NCI-H748 (cell line): ENCODE results near the gene KRTAP10-2.

Experiments used
- DNase-seq: peaks from one replicate; lab custom pipeline; 2025; ENCODE audit not compliant: unreplicated experiment; lab: John Stamatoyannopoulos, UW

The KRTAP10-2 gene

DNA sequence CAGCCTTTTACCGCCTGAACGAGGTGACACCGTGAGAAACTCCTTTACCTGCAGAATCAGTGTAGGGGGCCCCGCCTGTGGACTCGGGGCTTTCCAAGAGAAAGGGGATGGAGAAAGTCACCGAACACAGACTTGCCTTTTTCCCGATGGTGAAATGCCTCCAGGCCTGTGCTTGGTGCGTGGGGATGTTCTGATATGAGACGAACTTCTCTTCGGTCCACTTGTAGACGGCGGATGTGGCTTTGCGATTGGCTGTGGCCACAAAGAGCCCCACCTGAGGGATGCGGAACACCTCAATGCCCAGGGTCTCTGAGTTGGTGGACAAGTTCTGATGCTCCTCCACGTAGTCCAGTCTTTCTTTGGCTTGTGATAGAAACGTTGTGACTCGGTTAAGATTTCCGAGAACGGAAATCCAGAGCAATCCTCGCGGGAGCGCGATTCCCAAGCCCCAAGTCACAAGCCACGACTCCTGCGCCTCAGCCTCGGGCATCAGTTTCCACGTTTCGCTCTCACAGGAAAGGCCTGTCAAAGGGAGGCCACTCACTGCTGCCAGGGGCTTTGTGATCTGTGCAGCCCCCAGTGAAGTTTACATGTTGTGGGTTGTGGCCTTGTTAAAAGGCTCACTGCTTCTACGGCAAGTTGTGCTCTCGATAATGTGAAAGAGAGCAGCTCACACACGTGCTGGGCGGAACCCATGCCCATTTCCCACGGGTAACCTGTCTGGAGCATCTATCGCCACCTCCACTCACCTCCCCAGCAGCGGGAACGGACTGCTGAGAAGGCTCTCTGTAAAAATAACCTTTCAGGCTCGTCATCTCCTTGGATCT lies 23.9 kb downstream of the KRTAP10-2 start:
- DNase-seq, result no peak

GRCh38 chr21:44526096-44526997 lies 25.0 kb downstream of the KRTAP10-2 start:
- no peak for DNase-seq

- DNase-seq, result no peak
Measured at GRCh38 chr21:44525391-44526095, 25.8 kb downstream of the KRTAP10-2 start.

DNA sequence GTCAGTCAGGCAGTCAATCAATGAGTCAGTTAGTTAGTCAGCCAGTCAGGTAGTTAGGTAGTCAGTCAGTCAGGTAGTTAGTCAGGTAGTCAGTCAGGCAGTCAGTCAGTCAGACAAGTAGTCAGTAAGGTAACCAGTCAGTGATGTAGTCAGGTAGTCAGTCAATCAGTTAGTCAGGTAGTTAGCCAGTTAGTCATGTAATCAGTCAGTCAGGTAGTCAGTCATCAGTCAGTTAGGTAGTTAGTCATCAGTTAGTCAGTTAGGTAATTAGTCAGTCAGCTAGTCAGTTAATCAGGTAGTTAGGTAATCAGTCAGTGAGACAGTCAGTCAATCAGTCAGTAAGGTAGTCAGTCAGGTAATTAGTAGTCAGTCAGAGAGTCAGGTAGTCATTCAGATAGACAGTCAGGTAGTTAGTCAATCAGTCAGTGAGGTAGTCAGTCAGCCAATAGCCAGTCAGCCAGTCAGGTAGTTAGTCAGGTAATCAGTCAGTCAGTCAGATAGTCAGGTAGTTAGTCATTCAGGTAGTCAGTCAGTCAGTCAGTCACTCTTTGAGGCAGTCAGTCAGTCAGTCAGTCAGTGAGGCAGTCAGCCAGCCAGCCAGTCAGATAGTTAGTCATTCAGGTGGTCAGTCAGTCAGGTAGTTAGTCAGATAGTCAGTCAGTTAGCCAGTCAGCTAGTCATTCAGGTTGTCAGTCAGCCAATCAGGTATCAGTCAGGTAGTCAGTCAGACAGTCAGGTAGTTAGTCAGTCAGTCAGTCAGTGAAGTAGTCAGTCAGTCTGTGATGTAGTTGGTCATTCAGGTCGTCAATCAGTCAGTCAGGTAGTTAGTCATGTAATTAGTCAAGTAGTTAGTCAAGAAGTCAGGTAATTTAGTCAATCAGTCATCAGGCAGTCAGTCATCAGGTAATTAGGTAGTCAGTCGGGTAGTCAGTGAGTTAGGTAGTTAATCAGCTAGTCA lies 26.6 kb downstream of the KRTAP10-2 start:
- DNase-seq, result no peak

DNA sequence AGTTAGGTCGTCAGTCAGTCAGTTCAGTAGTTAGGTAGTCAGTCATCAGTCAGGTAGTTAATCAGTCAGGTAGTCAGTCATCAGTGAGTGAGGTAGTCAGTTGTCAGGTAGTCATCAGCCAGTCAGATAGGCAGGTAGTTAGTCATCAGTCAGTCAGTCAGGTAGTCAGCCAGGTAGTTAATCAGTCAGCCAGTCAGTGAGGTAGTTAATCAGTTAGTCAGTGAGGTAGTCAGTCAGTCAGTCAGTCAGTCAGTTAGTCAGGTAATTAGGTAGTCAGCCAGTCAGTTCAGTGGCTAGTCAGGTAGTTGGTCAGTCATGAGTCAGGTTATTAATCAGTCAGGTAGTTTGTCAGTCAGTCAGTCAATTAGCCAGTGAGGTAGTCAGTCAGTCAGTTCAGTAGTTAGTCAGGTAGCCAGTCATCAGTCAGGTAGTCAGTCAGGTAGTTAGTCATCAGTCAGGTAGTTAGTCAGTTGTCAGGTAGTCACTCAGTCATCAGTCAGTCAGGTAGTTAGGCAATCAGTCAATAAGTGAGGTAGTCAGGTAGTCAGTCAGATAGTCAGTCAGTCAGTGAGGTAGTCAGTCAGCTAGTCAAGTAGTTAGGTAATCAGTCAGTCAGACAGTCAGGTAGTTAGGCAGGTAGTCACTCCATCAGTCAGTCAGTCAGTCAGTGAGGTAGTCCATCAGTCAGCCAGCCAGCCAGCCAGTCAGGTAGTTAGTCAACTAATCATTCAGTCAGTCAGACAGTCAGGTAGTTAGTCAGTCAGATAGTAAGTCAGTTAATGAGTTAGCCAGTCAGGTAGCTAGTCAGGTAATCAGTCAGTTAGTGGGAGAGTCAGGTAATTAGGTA lies 27.5 kb downstream of the KRTAP10-2 start:
- DNase-seq, result no peak

GRCh38 chr21:44522753-44523204 lies 28.5 kb downstream of the KRTAP10-2 start:
- DNase-seq, result no peak

- no peak for DNase-seq
Measured at GRCh38 chr21:44521928-44522752, 29.2 kb downstream of the KRTAP10-2 start.

DNA sequence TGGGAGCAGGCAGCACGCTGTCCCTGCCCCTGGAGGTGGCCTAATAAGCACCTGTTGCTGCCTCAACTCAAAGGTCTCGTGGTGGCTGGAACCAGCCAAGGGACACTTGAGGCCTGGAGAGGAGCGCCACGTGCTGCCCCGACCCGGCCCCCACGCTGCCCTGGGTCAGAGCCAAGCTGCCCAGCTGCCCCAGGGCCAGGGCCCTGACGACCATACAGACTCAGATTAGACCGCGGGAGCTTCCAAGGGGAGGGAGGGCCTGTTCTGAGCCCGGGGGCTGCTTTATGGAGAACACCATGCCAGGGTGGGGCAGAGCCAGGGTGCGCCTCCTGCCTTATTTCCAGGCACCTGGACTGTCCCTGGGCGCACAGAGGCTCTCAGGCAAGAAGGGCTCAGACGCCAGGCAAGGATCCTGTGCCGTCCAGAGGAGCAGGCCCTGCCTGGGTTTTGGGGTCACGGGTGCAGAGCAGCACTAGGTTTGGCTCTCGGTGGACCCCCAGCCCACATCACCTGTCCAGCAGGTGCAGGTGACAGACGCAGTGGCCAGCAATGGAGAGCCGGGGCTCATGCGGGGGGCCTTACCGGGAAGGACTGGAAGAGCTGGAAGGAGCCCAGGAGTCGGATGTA lies 29.9 kb downstream of the KRTAP10-2 start:
- no peak for DNase-seq

- no peak for DNase-seq
Measured at GRCh38 chr21:44520326-44521300, 30.7 kb downstream of the KRTAP10-2 start.

DNA sequence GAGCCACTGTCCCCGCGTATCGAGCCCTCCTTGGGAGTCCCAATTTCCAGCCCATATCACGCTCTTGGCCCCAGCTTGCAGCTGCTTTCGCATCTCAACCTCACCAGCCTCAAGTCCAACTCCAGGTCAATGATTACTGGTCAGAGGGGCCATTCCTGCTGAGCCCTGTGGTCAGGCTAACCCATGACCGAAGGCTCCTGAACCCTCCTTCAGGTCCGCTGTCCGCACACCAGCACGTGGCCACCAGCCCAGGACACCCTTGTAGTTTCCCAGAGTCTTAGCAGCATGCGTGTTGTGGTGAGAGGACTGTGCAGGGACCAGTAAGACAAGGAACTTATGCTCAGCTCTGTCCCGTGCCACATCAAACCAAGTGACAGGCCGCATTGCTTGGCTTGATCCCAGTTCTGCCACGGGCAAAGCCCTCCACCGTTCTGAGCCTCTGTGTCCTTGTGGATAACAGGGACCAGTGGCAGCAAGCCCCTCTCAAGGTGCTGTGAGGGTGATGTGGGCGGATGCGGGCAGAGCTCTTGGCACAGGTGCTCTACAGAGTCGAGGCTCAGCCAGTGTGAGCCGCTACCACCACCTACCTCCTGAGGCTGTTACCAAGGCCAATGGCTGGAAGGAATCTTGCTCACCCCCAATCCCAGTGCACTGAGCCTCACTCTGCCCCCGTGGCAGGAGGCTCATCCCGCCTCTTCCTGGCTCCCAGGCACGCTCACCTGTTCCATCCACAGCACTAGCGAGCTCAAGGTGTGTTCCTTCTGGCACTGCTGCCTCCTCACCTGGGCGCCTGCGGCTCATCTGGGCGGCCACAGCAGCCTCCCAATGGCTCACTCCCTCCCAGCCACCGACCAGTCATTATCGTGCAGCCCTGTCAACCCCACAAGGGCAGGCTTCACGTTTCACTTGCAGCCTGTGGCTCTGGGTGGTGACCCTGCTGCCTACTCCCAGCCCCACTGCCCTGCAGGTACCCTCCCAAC lies 31.7 kb downstream of the KRTAP10-2 start:
- no peak for DNase-seq

DNA sequence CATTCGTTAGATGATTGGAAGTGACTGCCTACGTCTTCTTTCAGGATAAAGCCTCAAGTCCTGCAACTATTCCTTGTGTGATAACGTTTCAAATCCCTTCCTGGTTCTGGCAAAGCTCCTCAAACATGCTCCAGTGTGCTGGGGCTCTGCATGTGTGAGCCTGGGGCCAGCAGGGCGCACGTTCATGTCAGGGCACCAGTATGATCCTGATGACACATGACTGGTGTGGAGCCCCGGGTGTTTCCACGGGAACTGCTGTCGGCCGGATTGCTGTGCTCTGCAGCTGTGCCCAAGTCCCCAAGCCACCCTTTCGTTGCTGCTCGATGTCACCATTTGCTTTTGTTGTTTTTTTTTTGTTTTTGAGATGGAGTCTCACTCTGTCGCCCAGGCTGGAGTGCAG lies 32.6 kb downstream of the KRTAP10-2 start:
- no peak for DNase-seq

GRCh38 chr21:44517175-44517899 lies 34.0 kb downstream of the KRTAP10-2 start:
- DNase-seq, result peak; percentile 11

DNA sequence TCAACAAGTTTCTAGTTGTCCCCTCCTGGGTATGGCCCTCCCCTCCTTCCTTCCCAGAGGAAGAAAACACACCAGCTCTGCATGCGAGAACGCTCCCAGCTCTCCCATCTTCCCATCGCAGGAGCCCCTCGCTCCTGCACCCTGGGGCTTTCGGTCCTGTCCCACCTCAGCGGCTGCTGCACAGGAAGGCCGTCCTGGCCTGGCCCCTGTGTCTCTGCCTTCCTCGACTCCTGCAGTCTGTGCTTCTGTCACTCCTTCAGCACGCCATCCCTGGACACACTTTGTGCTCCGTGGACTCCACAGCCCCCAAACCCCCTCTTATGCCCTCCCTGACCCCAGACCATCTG lies 34.5 kb downstream of the KRTAP10-2 start:
- no peak for DNase-seq

DNA sequence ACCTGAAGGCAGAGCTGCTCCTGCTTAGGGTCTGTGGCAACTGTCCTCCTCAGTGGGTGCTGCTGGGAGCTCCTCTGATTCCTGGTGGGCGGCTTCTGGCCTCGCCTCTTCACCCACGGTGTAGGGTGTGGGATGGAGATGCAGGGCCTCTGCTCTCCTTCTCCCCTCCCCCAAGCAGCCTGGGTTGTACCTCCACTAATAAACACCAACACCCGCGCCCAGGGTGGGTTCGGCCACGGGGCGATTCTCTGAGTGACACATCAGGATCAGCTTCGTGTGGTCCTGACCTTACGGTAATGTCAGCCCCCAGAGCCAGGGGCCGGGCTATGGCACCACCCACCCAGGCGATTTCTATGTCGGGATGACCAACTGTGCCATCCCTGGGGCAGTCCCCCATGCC lies 35.0 kb downstream of the KRTAP10-2 start:
- no peak for DNase-seq
